Tibial nerve (tissue), 3 donors: Measurements from ENCODE around the gene DLD.

Experiments
- CTCF ChIP-seq, 5 experiments: fragments of 200-600 bp in 3 of 5; fragments of 450-650 bp in 2 of 5; sonication (generic) in 3 of 5; IDR thresholded peaks; one replicate each; pipeline ENCODE4 v1.5.1; 2016 to 2019; ENCODE audit warnings: antibody characterized with exemption in 5 of 5, mild to moderate bottlenecking in 3 of 5, moderate library complexity in 2 of 5
- POLR2A ChIP-seq, 2 donors: fragments of 450-650 bp; IDR thresholded peaks; one replicate each; pipeline ENCODE4 v1.6.1; 2017; ENCODE audit warnings: antibody characterized with exemption in 2 of 2, mild to moderate bottlenecking in 2 of 2, moderate library complexity in 2 of 2

- no peak for TF ChIP-seq CTCF (IDR thresholded peaks at IDR 0.05)
- TF ChIP-seq POLR2A (IDR thresholded peaks at IDR 0.05): no peak
Measured at GRCh38 chr7:107917763-107918651, 27.0 kb downstream of the DLD start.
